ENCODE measurements around the gene LARP6. TPM values are rescaled to one million over a fixed set of nuclear protein-coding genes. Genes with fewer than 3 reads are reported as not detected.
"Not testable (repeated sequence)": the region's sequence is repeated elsewhere in the genome, so short reads cannot be mapped to it uniquely, and the experiment has no call there.

LARP6 gene
- total and polyA plus RNA-seq, 3 experiments from 2014 or later, result 0.05 to 0.51 TPM; not detected in 1

DNA sequence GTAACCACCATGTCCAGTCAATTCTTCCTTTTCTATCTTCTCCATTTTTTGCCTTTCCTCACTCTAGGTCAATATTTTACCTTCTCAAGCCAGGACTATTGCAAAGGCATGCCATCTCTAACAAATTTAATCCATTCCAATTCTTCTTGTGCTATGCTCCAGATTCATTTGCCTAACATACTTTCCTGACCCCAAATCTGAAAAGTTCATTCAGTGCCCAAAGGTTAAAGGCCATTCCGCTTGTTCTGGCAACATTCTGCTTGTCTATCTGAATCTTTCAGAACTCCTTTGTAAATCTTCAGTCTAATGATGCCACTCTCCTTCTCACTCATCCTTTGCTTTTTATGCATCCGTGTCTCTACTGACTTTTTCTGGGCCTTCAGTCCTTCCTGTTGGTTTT is 22.7 kb upstream of the LARP6 start:
- H3K4me1 Mint-ChIP-seq, result no peaks in the 10 kb centered on the region
- Histone ChIP-seq H3K9me3 (ENCODE audit: low read length) (no peaks in the 10 kb centered on the region), H3K4me1 (ENCODE audit: insufficient read depth, low read length) (no peaks in the 10 kb centered on the region), H3K27ac (ENCODE audit: low read depth, low read length) (no peak overlapping the region), H3K27me3 (ENCODE audit: insufficient read depth, low read length, poor library complexity, severe bottlenecking) (no peaks in the 10 kb centered on the region), H3K36me3 (ENCODE audit: insufficient read depth, low read length) (no peaks in the 10 kb centered on the region), H3K4me3 (ENCODE audit: low read length) (no peak overlapping the region)
- POLR2A ChIA-PET, result no interaction called here
- no peaks in the 10 kb centered on the region for H3K36me3 Mint-ChIP-seq
- no peak for DNase-seq
- peaks cover 0 to 3% (median 2%) of the 10 kb centered on the region in 5 donors for H3K9me3 Mint-ChIP-seq
- CTCF ChIA-PET, result no interaction called here
- H3K4me3 Mint-ChIP-seq, result no peak overlapping the region
- H3K27me3 Mint-ChIP-seq, result peaks cover 21 to 60% of the 10 kb centered on the region in 2 donors
- H3K27ac Mint-ChIP-seq, result no peak overlapping the region

DNA sequence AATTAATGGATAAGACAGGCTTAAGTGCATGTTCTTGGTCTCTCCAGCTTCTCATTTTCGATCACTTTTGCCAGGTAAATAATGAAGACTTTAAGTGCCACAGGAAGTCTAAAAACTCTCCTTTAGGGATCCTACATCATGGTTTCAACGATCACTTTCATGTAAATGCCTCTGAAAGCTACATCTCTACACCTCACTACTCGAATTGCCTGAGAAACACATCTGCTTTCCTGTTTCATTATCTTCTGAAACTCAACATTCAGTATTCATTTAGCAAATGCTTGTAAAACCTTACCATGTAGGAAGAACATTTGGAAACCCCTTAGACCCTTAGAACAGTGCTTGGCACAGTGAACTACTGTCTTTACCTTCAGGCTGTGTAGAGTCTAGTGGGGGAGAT is 22.1 kb upstream of the LARP6 start:
- no peaks in the 10 kb centered on the region for H3K4me1 ChIP-seq (ENCODE audit: insufficient read depth, low read length)
- ChIA-PET CTCF (no interaction called here), POLR2A (no interaction called here)
- Mint-ChIP-seq H3K4me1 (no peaks in the 10 kb centered on the region), H3K4me3 (no peak overlapping the region), H3K27me3 (peaks cover 21 to 60% of the 10 kb centered on the region in 2 donors), H3K27ac (no peak overlapping the region), H3K36me3 (no peaks in the 10 kb centered on the region), H3K9me3 (peaks cover 0 to 3% (median 2%) of the 10 kb centered on the region in 5 donors)
- H3K27ac ChIP-seq (ENCODE audit: low read depth, low read length), result no peak overlapping the region
- no peak overlapping the region for H3K4me3 ChIP-seq (ENCODE audit: low read length)
- H3K27me3 ChIP-seq (ENCODE audit: insufficient read depth, low read length, poor library complexity, severe bottlenecking), result no peaks in the 10 kb centered on the region
- no peaks in the 10 kb centered on the region for H3K36me3 ChIP-seq (ENCODE audit: insufficient read depth, low read length)
- no peak for DNase-seq
- H3K9me3 ChIP-seq (ENCODE audit: low read length), result no peaks in the 10 kb centered on the region

DNA sequence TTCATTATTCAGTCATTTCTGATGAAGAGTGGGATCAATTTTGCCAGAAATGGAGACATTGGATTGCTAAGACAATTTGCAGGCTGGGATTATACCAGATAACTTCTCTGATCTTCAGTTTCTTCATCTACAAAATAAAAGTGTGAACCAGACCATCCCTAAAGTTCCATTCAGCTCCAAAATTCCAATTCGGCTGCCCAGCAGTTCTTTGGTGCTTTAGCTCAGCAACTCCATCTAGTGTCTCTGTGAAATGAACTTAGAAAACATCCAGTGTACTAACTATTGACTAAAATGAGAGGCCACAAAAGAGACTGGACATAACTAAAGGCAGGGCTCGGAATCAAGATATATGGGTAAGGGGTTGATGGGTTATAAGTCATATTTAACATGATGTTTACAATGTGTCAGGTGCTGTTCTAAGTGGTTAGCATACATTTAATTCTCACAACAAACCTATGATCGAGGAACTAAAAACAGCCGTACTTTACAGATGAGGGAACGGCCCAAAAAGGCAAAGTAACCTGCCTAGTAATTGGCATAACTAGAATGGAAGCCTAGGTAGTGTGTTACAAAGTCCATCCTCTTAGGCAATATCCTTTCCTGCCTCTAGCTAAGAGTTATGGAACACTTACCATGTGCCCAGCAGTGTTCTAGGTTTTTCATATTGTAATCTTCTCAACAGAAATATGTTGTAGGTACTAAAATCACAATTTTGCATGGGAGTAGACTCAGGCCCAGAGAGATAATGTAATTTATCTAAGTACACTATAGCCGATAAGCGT is 21.2 kb upstream of the LARP6 start:
- Histone ChIP-seq H3K4me1 (ENCODE audit: insufficient read depth, low read length) (no peaks in the 10 kb centered on the region), H3K9me3 (ENCODE audit: low read length) (no peaks in the 10 kb centered on the region), H3K27ac (ENCODE audit: low read depth, low read length) (no peak overlapping the region), H3K4me3 (ENCODE audit: low read length) (no peak overlapping the region), H3K36me3 (ENCODE audit: insufficient read depth, low read length) (no peaks in the 10 kb centered on the region), H3K27me3 (ENCODE audit: insufficient read depth, low read length, poor library complexity, severe bottlenecking) (no peaks in the 10 kb centered on the region)
- no peaks in the 10 kb centered on the region for H3K36me3 Mint-ChIP-seq
- peaks cover 21 to 54% of the 10 kb centered on the region in 2 donors for H3K27me3 Mint-ChIP-seq
- no peak overlapping the region for H3K4me3 Mint-ChIP-seq
- H3K27ac Mint-ChIP-seq, result no peak overlapping the region
- POLR2A ChIA-PET, result no interaction called here
- DNase-seq, result no peak
- H3K4me1 Mint-ChIP-seq, result no peaks in the 10 kb centered on the region
- CTCF ChIA-PET, result interaction anchor here (0.6 kb wide), 1 partner anchor 20 kb away, joined by 3 read pairs; no protein-coding TSS in a partner anchor
- H3K9me3 Mint-ChIP-seq, result peaks cover 0 to 3% (median 2%) of the 10 kb centered on the region in 5 donors

DNA sequence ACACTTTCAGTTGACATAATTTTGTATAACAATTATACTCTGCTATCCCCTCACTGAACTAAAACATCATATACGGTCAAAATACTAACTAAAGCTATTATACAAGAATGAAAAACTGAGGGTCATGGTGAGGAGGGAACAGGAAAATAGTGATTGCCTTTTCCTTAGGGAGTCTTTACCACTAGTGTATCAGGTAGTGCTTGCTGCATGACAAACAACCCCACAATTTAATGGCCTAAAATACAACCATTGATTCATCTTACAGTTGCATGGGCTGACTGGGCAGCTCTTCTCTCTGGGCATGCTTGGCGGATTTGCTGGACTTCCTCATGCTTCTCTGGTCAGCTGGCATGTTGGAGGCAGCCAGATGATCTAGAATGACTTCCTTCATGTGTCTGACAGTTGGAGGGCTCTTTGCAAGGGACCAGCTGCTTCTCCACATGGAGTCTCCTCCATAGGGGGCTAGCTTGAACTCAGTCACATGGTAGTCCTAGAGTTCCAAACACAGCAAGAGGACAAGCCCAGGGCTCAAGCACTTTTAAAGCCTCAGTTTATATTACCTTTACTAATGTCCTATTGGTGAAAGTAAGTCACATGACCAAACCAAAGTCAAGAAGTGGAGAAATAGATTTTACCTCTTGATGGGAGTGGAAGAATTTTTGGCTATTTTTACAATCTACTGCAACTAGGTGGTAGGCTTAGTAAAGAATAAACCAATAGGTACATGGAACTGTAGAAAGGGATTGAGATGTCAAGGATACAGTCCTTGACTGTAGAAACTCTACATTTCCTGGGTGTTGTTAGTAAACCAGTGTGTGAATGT is 19.5 kb upstream of the LARP6 start:
- no peaks in the 10 kb centered on the region for H3K9me3 ChIP-seq (ENCODE audit: low read length)
- no peaks in the 10 kb centered on the region for H3K36me3 ChIP-seq (ENCODE audit: insufficient read depth, low read length)
- Mint-ChIP-seq H3K27ac (no peak overlapping the region), H3K4me3 (no peak overlapping the region), H3K27me3 (peaks cover 18 to 42% of the 10 kb centered on the region in 2 donors), H3K4me1 (no peaks in the 10 kb centered on the region), H3K36me3 (no peaks in the 10 kb centered on the region), H3K9me3 (peaks cover 0 to 3% (median 2%) of the 10 kb centered on the region in 5 donors)
- no peak for DNase-seq
- H3K4me3 ChIP-seq (ENCODE audit: low read length), result no peak overlapping the region
- H3K27ac ChIP-seq (ENCODE audit: low read depth, low read length), result no peak overlapping the region
- ChIA-PET POLR2A (no interaction called here), CTCF (no interaction called here)
- H3K27me3 ChIP-seq (ENCODE audit: insufficient read depth, low read length, poor library complexity, severe bottlenecking), result no peaks in the 10 kb centered on the region
- H3K4me1 ChIP-seq (ENCODE audit: insufficient read depth, low read length), result no peaks in the 10 kb centered on the region

DNA sequence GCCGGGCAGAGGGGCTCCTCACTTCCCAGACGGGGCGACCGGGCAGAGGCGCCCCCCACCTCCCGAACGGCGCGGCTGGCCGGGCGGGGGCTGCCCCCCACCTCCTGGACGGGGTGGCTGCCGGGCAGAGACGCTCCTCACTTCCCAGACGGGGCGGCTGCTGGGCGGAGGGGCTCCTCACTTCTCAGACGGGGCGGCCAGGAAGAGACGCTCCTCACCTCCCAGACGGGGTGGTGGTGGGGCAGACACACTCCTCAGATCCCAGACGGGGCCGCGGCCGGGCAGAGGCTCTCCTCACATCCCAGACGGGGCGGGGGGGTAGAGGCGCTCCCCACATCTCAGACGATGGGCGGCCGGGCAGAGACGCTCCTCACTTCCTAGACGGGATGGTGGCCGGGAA is 17.5 kb upstream of the LARP6 start:
- H3K36me3 Mint-ChIP-seq; H3K9me3 Mint-ChIP-seq; POLR2A ChIA-PET; H3K27me3 ChIP-seq (ENCODE audit: insufficient read depth, low read length, poor library complexity, severe bottlenecking); H3K27ac Mint-ChIP-seq; H3K27ac ChIP-seq (ENCODE audit: low read depth, low read length); CTCF ChIA-PET; H3K4me3 Mint-ChIP-seq; DNase-seq; H3K4me1 Mint-ChIP-seq; H3K4me1 ChIP-seq (ENCODE audit: insufficient read depth, low read length); H3K9me3 ChIP-seq (ENCODE audit: low read length); H3K4me3 ChIP-seq (ENCODE audit: low read length); H3K36me3 ChIP-seq (ENCODE audit: insufficient read depth, low read length): not testable (repeated sequence)
- H3K27me3 Mint-ChIP-seq, result peaks cover 22 to 36% of the 10 kb centered on the region in 2 donors

DNA sequence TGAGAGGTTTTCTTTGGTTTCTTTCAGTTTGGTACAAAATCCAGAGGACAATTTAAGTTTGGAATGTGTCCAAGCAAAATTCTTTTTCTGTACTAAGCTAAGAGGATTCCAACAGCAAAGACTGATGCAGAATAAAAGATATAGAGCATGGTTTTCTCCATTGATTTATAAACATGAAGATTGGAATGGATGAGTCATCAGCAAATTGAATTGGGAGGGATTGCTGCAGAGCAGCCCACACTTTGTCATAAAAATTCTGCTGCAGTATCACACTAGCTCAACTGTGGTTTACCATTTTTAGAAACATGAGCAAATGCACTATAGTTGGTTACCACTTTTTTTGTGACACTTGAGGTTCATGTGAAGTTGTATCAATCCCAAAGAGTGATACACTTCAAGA is 16.1 kb upstream of the LARP6 start:
- H3K27ac ChIP-seq (ENCODE audit: low read depth, low read length), result no peak overlapping the region

DNA sequence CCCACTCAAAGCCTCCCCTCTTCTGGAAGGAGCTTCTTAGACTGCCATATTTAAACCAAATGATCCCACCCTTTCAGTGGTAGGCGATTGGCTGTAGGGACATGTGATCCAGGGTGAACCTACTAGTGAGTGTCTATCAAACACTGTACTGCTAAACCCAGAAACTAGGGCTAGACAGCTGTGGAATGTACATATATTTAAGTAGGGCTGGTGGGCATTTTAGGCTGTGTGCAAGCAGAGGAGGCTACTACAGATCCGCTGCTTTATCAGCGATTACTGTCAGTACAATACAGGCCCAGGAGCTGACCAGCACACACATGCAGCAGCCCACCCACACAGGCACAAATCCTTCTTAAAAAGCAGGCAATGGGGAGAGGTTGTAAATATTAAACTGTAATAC is 15.4 kb upstream of the LARP6 start:
- no peaks in the 10 kb centered on the region for H3K4me1 ChIP-seq (ENCODE audit: insufficient read depth, low read length)
- H3K27me3 ChIP-seq (ENCODE audit: insufficient read depth, low read length, poor library complexity, severe bottlenecking), result no peaks in the 10 kb centered on the region
- no peak overlapping the region for H3K27ac ChIP-seq (ENCODE audit: low read depth, low read length)
- no peaks in the 10 kb centered on the region for H3K36me3 Mint-ChIP-seq
- no peaks in the 10 kb centered on the region for H3K9me3 ChIP-seq (ENCODE audit: low read length)
- H3K4me3 Mint-ChIP-seq, result no peak overlapping the region
- no peak for DNase-seq
- H3K36me3 ChIP-seq (ENCODE audit: insufficient read depth, low read length), result no peaks in the 10 kb centered on the region
- POLR2A ChIA-PET, result no interaction called here
- no peak overlapping the region for H3K27ac Mint-ChIP-seq
- peaks cover 0 to 3% (median 2%) of the 10 kb centered on the region in 5 donors for H3K9me3 Mint-ChIP-seq
- H3K27me3 Mint-ChIP-seq, result peaks cover 16 to 27% of the 10 kb centered on the region in 2 donors
- CTCF ChIA-PET, result no interaction called here
- no peak overlapping the region for H3K4me3 ChIP-seq (ENCODE audit: low read length)
- H3K4me1 Mint-ChIP-seq, result no peaks in the 10 kb centered on the region

More for the DNA sequence above, 16.1 kb upstream of the LARP6 start:
- no peaks in the 10 kb centered on the region for H3K27me3 ChIP-seq (ENCODE audit: insufficient read depth, low read length, poor library complexity, severe bottlenecking)
- peaks cover 16 to 32% of the 10 kb centered on the region in 2 donors for H3K27me3 Mint-ChIP-seq
- no peak overlapping the region for H3K27ac Mint-ChIP-seq
- no peaks in the 10 kb centered on the region for H3K36me3 ChIP-seq (ENCODE audit: insufficient read depth, low read length)
- no peaks in the 10 kb centered on the region for H3K36me3 Mint-ChIP-seq
- no peaks in the 10 kb centered on the region for H3K4me1 Mint-ChIP-seq
- no peak overlapping the region for H3K4me3 Mint-ChIP-seq
- no peak for DNase-seq
- no peaks in the 10 kb centered on the region for H3K4me1 ChIP-seq (ENCODE audit: insufficient read depth, low read length)
- POLR2A ChIA-PET, result no interaction called here
- H3K9me3 Mint-ChIP-seq, result peaks cover 0 to 3% (median 2%) of the 10 kb centered on the region in 5 donors
- no peaks in the 10 kb centered on the region for H3K9me3 ChIP-seq (ENCODE audit: low read length)
- no peak overlapping the region for H3K4me3 ChIP-seq (ENCODE audit: low read length)
- CTCF ChIA-PET, result no interaction called here

DNA sequence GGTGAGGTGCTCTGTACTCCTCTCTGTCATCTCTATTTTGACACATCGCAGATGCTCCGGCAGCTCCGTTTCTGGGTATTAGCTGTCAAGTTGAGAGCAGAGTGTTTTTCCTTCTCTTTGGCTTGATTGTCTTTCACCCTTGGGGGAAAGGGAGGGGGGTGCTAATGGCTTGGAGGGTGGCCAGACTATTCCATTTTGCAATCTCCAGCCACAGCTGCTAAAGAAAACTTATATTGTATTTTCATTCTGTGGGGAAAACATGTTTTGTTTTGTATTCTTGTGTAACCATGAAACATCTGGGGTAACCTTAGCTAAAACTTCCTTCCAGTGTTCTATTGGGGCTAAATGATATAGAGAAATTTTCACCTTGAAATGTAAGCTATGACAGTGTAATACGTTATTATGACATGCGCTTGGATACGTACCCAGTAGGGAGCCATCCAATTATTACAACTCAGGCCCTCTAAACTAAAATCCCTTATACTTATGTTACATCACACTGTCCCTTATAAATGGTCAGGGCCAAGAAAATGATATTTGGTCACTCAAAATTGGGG is 14.0 kb upstream of the LARP6 start:
- Mint-ChIP-seq H3K27ac (no peak overlapping the region), H3K9me3 (no peaks in the 10 kb centered on the region), H3K27me3 (peaks cover 9 to 15% of the 10 kb centered on the region in 2 donors), H3K4me3 (no peak overlapping the region), H3K36me3 (no peaks in the 10 kb centered on the region), H3K4me1 (no peaks in the 10 kb centered on the region)
- ChIA-PET POLR2A (no interaction called here), CTCF (no interaction called here)
- DNase-seq, result no peak
- Histone ChIP-seq H3K27ac (ENCODE audit: low read depth, low read length) (no peak overlapping the region), H3K27me3 (ENCODE audit: insufficient read depth, low read length, poor library complexity, severe bottlenecking) (no peaks in the 10 kb centered on the region), H3K4me3 (ENCODE audit: low read length) (no peak overlapping the region), H3K4me1 (ENCODE audit: insufficient read depth, low read length) (no peaks in the 10 kb centered on the region), H3K9me3 (ENCODE audit: low read length) (no peaks in the 10 kb centered on the region), H3K36me3 (ENCODE audit: insufficient read depth, low read length) (no peaks in the 10 kb centered on the region)
